Loucy (cell line): Measurements from ENCODE around the gene PDE6B.

Experiments used
- EZH2phosphoT487 ChIP-seq: fragments of 200-600 bp; IDR thresholded peaks from 2 replicates; pipeline ENCODE4 v1.6.1; 2018; ENCODE audit warnings: antibody characterized with exemption, mild to moderate bottlenecking, moderate library complexity, borderline replicate concordance
- TF ChIP-seq, protein P1 (sequence below): fragments of 200-600 bp; sonication (generic); conservative IDR thresholded peaks from 2 replicates; pipeline ENCODE4 v1.5.1; 2014; ENCODE audit warnings: mild to moderate bottlenecking, antibody characterized with exemption, low read length

DNA sequence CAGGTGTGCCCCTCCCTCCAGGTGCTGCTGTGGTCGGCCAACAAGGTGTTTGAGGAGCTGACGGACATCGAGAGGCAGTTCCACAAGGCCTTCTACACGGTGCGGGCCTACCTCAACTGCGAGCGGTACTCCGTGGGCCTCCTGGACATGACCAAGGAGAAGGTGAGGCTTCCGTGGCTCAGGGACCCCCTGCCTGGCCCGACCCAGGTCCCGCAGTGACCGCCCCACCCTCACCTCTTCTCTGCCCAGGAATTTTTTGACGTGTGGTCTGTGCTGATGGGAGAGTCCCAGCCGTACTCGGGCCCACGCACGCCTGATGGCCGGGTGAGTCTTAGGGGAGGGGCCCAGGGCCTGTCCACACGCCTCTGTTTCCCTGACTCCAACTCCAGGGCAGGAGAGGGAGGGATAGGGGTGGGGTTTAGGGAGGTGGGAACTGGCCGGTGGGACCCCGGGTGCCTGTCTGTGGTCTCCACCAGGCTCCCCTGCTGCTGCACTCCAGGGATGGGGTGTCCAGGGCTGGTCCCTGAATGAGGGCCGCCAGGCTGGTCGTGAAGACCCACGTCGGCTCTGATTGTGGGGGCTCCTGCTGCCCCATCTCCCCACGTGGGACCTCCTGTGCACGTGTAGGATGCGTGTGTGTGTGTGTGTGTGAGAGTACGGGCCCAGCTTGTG, 28.6 kb downstream of the PDE6B start:
- TF ChIP-seq, protein P1, sequence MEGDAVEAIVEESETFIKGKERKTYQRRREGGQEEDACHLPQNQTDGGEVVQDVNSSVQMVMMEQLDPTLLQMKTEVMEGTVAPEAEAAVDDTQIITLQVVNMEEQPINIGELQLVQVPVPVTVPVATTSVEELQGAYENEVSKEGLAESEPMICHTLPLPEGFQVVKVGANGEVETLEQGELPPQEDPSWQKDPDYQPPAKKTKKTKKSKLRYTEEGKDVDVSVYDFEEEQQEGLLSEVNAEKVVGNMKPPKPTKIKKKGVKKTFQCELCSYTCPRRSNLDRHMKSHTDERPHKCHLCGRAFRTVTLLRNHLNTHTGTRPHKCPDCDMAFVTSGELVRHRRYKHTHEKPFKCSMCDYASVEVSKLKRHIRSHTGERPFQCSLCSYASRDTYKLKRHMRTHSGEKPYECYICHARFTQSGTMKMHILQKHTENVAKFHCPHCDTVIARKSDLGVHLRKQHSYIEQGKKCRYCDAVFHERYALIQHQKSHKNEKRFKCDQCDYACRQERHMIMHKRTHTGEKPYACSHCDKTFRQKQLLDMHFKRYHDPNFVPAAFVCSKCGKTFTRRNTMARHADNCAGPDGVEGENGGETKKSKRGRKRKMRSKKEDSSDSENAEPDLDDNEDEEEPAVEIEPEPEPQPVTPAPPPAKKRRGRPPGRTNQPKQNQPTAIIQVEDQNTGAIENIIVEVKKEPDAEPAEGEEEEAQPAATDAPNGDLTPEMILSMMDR, result no peak
- TF ChIP-seq EZH2phosphoT487, result no peak
